NCI-H1930 (cell line): ENCODE measurements around the gene ZFP36L1.

Experiments used
- DNase-seq, 2 experiments: peaks; one replicate each; lab custom pipeline; 2025; lab: John Stamatoyannopoulos, UW

ZFP36L1 gene

DNA sequence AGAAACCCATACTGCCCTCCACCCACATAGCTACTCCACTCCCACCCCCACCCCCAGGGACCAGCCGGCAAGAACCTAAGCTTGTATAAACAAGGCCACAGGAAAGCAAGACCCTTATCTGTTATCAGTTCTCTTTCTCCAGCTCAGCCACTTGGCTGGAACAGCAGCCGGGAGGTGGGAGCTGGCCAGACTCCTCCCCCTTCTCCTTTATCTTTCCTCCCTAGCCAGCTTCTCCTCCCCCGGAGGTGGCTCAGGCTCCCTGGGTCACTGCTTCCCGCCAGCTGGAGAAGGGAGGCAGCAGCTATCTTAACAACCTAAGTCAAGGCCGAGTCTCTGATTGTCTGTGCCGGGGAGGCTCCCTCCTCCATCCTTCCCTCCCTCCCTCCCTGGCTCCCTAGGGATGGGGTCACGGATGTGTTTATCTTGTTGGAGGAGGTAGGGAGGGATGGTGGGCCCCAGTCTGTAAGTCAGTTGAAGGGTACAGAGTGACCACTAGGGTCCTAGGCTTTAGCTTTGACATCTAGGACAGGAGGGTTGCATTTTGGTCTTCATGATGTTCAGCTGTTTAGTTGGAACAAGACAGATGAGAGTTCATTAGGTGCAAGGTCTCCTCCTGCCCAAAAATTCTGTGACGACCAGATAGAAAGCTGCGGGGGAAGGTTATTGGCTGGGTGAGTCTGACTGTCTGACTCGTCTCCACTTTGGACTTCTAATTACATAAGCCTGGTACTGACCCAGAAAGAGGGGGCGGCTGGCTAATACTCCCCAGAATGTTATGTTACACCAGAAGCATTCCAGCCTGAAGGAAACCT lies 29.7 kb downstream of the ZFP36L1 start:
- no peak for DNase-seq

DNA sequence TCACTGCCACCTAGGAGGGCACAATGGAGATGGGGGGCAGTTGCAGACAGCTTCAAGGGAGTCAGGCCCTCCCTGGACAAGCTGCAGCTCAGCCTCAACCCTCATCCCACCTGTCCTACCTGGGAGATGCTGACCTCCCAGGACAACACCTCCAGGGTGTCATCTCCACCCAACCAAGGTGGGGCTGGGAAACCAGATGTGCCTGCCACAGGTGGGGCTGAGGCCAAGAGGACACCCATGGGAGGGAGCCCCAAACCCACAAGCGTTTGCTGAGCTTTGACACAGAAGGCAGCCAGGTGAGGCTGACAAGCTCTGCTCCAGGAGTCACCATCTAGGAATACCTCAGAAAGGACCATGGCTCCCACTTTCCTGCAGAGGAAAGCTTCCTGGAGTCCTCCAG lies 31.5 kb downstream of the ZFP36L1 start:
- no peak for DNase-seq

DNA sequence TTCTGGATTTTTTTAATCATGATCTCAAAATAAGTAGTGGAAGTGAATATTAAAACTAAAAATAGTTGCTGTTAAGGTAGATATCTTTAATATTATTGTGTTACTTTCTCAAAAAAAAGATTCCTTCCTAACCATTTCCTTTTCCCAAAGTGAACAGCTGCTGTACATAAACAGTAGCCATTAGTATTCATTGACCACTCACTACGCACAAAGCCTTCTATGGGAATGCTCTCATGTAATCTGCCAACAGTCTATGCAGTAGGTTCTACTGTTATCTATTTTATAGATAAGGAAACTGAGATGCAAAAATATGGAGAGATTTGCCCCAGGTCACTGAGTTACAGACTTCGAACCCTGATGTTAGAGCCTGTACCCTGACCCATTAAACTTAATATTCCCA lies 32.1 kb downstream of the ZFP36L1 start:
- no peak for DNase-seq

GRCh38 chr14:68759937-68760336 lies 32.9 kb downstream of the ZFP36L1 start:
- no peak for DNase-seq

- no peak for DNase-seq
Measured at GRCh38 chr14:68759017-68759560, 33.8 kb downstream of the ZFP36L1 start.

DNA sequence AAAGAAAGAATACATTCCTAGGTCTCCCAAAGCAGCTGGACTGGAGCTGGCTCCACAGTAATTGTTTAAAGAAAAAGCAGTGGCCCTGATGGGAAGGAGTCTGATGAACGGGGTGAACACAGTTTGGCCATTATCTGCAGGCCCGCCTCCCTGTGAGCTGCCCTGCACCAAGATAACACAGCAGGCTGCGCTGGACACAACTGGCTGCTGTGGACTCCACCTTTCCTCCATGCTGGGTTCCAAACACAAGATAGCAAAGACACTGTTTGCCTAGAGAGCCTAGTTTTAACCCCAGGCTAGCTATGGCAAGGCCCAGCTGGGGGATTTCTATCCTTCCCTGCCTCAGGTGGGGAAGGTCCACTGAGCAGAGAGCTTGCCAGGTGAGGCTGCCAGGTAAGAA lies 34.6 kb downstream of the ZFP36L1 start:
- DNase-seq, result no peak

DNA sequence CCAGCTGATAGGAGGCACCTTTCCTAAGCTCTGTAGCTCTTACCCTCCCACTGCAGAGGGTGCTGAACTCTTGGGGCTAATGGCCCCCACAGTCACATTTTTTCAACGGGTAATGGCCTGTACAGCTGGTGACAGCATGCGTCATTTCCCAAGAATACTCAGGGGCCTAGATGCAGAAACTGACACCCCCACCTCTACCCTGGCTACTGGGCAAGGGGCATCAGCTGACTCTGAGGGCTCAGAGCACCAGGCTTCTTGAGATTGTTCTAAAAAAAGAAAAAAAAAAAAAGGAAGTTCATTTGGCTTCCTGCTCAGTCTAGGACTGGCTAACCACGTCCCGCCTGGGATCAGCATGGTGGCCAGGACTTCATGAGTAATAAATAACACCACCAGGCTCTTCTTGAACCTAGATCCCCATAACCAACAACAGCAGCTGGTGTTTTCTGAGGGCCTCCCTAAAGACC lies 35.2 kb downstream of the ZFP36L1 start:
- DNase-seq, result no peak

DNA sequence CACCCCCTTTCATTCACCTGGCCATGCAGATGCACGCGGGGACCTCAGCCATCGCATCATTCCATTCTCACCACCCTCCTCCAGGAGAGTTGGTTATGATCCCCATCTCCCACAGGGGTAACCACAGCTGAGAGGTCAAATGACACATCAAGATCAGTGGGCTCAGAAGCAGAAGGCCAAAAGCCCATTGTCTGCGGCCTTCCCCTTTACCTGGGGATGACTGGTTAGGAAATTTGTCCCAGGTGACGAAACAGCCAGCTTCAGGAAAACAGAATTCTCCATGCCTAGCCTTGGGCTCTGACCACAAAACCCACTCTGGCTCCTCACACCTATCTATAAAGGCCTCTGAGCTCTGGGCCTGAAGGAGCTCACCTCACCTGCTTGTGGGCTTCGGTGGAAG lies 36.1 kb downstream of the ZFP36L1 start:
- no peak for DNase-seq

DNA sequence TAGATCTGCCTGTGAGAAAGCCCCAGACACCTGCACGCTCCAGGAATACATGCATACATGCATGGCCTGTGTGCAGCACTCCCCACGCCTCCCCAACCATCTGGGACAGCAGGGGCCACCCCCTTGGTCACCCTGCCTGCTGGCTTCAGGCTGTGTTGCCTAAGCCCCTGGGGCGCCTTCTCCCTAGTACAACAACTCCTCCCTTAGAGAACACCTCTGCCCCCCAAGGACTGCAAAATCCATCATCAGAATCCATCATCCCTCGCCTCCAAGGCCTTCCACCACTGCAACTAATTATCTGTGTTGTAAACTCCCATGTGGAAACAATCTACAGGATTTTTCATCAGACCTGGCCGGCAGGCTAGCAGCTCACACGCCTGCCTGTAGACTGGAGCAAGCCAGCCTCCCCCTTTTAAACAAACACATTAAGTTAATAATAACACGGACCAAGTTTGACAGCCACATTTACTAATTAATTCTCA lies 36.8 kb downstream of the ZFP36L1 start:
- DNase-seq, result no peak

- DNase-seq, result no peak
Measured at GRCh38 chr14:68755016-68755353, 37.9 kb downstream of the ZFP36L1 start.

- no peak for DNase-seq
Measured at GRCh38 chr14:68753690-68754089, 39.2 kb downstream of the ZFP36L1 start.

GRCh38 chr14:68752271-68753006 lies 40.4 kb downstream of the ZFP36L1 start:
- DNase-seq, result no peak

- DNase-seq, result no peak
Measured at GRCh38 chr14:68749487-68750475, 43.1 kb downstream of the ZFP36L1 start.

DNA sequence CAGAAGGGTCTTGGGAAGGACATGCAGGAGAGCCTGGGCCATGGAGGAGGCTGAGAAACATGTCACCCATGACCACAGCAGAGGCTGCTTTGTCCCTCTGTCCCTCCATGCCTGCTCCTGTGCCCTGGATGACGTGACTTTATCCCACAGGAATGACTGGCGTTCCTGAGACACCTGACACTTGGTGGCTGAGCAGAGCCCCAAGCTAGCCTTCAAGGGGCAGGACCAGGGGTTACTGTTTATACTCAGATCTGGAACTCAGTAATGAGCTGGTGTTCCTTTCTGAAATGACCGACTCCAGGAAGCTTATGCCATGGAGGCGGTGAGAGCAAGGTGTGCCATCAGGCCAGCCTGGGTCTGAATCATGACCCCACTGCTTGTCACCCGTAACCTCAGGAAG lies 44.2 kb downstream of the ZFP36L1 start:
- no peak for DNase-seq

DNA sequence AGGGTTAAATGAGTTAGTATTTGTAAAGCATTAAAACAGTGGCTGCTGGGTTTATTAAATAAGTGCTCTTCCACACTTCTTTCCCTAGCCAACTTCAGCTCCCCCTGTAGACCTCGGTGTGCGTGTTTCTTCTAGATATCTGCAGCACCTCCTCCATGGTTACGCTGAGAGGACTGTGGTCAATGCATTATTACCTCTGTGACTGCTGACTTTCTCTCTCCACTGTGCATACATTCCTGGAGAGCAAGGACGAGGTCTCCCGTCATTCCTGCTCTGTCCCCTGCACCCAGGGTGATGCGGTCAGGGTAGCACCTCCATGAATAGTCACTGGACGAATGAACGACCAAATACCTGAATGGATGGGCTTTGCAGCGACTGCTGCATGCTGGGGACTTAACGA lies 44.6 kb downstream of the ZFP36L1 start:
- DNase-seq, result no peak

GRCh38 chr14:68747393-68747792 lies 45.5 kb downstream of the ZFP36L1 start:
- DNase-seq, result no peak

DNA sequence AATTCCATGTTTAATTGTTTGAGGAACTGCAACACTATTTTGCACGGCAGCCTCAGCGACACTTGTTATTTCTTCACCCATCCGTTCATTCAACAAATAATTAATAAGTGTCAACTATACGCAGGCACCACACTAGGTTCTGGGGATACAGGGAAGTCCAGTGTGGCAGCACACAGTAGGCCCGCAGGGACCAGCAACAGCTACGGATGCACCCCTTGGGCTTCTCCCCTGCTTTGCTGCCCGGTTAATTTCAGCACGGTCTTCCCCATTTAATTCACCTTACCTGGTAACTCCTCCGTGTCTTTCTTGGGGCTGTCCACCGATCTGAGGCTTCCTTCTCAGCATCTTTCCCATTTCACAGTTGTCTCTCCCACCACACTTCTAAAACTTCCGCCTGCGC lies 48.3 kb downstream of the ZFP36L1 start:
- no peak for DNase-seq

GRCh38 chr14:68741839-68742470 lies 50.9 kb downstream of the ZFP36L1 start:
- no peak for DNase-seq

DNA sequence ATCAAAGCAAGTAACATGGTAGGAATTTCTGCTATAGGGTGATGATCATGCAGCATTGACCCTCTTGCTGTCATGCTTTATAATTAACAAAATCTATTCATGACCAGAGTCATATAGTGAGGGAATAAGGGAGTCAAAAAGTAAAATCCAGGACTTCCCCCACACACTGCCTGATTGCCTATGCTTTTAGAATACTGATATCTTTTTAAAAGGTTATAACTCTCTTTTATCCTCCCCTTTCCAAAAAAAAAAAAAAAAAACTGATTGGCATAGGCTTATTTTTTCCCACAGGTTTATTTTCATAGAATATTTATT lies 51.4 kb downstream of the ZFP36L1 start:
- no peak for DNase-seq

DNA sequence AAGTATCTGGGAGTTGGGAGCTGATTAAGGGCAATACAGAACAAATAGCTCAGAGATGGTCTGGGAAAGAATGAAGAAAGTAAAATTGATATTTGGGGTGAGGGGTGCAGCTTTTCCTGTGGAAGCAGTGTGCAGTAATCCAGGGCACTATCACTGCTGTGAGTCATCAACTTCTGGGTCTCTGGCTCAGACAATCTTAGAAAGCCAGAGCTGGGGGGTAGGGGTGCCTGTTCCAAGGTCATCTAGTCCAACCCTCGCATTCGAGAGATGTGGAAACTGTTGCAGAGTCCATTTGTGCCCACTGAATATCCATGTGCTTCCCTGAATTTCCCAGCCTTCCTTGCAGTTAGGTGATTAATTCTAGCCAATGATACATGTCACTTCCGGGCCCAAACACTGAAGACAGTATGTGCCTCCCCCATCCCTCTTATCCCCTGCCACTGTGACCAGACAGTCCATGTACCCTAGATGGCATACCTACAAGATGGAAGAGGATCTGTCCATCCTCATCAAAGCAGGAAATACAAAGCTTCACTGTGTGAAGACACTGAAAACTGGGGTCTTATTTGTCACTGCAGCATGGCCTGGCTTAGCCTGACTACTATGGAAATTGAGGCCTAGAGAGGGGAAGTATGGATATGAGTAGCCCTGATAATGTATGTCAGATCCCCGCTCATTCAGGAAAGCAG lies 51.9 kb downstream of the ZFP36L1 start:
- DNase-seq, result no peak

DNA sequence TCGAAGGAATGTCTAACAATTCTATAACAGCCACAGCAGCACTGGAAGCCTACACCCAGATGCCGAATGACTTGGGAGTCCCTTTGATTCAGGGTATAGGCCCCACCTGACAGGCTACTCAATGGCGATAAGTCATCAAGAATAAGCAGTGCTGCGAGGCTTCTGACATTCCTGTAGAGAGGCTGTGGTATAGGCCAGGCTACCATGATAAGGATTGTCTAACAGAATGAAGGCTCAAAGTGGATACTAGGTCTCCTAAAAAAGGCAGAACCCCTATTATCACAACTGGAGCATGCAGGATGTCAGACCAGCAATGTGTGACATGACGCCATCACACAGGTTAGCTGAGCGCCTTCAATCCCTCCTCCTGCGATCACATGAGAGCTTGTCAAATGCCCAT lies 53.2 kb downstream of the ZFP36L1 start:
- DNase-seq, result no peak
